HG03469 (cell line): Measurements from ENCODE around the gene NBPF3.
A peak's percentile ranks its signal among the peaks of the same experiment; 100 is the strongest.
"Not testable (repeated sequence)": the region's sequence is repeated elsewhere in the genome, so short reads cannot be mapped to it uniquely, and the experiment has no call there.

Source experiments
- ATAC-seq: cut with Tn5 transposase; IDR thresholded peaks from one replicate; pipeline ENCODE4 v1.9.1; 2021; ENCODE audit warnings: mild to moderate bottlenecking, moderate library complexity, moderate number of reproducible peaks; ENCODE audit not compliant: unreplicated experiment

Gene NBPF3

GRCh38 chr1:21439721-21440629, at the start of gene NBPF3:
Gene NBPF3, plus strand, starts transcription at chr1:21440137. Its CDS starts 4,950 bp downstream, at chr1:21445087.
- peak; percentile 75 for ATAC-seq

DNA sequence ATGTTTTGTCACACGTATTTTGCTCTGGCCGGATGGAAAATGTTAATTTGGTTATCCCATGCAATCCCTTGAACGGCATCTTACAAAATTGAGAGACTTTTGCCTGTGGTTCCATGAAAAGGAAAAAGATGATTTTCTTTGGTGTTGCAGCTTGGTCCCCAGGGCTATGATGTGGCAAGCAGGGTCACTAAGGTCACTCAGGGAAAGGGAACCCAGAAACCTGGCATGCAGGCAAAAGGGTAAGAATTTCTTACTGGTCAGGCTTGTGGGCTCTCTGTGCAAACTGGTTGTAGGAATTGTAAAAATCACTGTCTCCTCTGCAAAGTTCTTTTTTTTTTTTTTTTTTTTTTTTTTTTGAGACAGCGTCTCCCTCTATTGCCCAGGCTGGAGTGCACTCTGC, 48.4 kb upstream of the NBPF3 start:
- no peak for ATAC-seq

GRCh38 chr1:21392587-21393263, 47.2 kb upstream of the NBPF3 start:
- ATAC-seq, result no peak

GRCh38 chr1:21396516-21396915, 43.4 kb upstream of the NBPF3 start:
- no peak for ATAC-seq

GRCh38 chr1:21397813-21398188, 42.1 kb upstream of the NBPF3 start:
- no peak for ATAC-seq

DNA sequence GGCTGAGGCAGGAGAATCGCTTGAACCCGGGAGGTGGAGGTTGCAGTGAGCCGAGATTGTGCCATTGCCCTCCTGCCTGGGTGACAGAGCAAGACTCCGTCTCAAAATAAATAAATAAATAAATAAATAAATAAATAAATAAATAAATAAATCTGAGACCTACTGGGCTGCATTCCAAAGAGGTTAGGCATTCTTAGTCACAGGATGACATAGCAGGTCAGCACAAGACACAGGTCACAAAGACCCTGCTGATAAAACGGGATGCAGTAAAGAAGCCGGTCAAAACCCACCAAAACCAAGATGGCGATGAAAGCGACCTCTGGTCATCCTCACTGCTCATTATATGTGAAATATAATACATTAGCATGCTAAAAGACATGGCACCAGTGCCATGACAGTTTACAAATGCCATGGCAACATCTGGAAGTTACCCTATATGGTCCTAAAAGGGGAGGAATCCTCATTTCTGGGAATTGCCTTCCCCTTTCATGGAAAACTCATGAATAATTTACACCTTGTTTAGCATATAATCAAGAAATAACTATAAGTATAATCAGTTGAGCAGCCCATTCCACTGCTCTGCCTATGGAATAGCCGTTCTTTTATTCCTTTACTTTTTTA, 38.1 kb upstream of the NBPF3 start:
- ATAC-seq, result not testable (repeated sequence)

DNA sequence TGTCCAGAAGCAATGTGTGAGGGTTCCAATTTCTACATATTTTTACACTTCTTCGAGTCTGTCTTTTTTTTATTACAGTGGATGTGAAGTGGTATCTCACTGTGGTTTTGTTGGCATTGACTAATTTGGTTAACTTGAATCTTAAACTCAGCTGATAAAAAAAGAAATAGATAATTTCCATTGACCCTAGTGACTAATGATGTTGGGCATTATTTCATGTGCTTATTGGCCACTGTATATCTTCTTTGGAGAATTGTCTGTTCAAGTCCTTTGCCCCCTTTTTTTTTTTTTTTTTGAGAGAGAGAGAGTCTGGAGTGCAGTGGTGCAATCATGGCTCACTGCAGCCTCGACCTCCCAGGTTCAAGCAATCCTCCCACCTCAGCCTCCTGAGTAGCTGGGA, 33.3 kb upstream of the NBPF3 start:
- no peak for ATAC-seq

DNA sequence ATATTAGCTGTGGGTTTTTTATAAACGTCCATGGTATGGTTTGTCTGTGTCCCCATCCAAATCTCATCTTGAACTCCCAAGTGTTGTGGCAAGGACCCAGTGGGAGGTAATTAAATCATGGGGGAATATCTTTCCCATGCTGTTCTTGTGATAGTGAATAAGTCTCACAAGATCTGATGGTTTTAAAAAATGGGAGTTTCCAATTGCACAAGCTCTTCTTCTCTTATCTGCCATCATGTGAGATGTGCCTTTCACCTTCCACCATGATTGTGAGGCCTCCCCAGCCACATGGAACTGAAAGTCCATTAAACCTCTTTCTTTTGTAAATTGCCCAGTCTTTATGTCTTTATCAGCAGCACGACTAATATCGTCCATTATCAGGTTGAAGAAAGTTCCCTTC, 30.0 kb upstream of the NBPF3 start:
- not testable (repeated sequence) for ATAC-seq

GRCh38 chr1:21414015-21414414, 25.9 kb upstream of the NBPF3 start:
- ATAC-seq, result no peak

GRCh38 chr1:21420378-21420777, 19.6 kb upstream of the NBPF3 start:
- ATAC-seq, result not testable (repeated sequence)

- not testable (repeated sequence) for ATAC-seq
Observed at GRCh38 chr1:21421307-21421706, 18.6 kb upstream of the NBPF3 start.

DNA sequence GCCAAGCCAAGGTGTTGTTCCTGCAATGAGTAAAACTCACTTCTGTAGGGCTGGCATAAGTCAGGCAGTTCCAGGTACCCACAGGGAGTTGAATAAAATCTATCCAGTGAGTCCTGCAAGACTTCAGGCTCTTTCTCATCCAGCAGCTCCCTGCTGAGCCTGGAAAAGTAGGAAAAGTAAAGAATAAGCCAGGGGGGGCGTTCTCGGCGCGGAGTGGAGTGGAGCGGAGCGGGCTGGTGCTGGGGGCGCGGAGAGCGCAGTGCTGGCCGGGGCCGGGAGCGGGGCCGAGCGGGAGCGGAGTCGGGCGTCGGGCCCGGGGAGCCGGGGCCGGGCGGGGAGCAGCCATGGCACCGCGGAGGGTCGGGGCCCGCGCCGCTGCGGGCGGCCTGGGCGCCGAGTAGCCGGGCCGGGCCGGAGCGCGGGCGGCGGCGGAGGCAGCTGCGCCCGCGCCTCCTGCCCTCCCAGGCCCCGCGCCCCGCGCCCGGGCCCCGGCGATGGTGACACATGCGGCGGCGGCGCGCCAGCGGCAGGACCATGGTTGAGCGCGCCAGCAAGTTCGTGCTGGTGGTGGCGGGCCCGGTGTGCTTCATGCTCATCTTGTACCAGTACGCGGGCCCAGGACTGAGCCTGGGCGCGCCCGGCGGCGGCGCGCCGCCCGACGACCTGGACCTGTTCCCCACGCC, 12.0 kb upstream of the NBPF3 start:
- ATAC-seq, result not testable (repeated sequence)

GRCh38 chr1:21428481-21429073, 11.4 kb upstream of the NBPF3 start:
- ATAC-seq, result not testable (repeated sequence)

- ATAC-seq, result not testable (repeated sequence)
Observed at GRCh38 chr1:21429210-21429609, 10.7 kb upstream of the NBPF3 start.

DNA sequence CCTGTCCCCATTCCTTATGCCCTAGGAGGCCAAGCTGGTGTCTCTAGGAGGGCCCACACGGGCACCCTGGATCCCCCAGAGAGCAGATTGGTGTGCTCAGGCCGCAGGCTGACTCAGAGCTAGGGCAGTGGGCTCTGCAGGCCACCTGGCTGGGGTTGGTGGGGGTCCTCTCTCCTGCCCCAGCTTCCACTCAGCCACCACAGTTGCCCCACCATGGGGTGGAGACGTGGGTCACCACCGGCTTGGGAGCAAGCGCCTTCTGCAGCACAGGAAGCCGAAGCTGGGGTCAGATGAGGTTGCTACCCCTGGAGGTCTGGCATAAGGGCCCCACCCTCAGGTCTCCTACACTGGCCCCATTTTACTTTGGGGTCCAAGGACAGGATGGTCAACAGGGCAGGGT, 9.1 kb upstream of the NBPF3 start:
- not testable (repeated sequence) for ATAC-seq

GRCh38 chr1:21434394-21434793, 5.5 kb upstream of the NBPF3 start:
- no peak for ATAC-seq

GRCh38 chr1:21435646-21436487, 4.1 kb upstream of the NBPF3 start:
- no peak for ATAC-seq

DNA sequence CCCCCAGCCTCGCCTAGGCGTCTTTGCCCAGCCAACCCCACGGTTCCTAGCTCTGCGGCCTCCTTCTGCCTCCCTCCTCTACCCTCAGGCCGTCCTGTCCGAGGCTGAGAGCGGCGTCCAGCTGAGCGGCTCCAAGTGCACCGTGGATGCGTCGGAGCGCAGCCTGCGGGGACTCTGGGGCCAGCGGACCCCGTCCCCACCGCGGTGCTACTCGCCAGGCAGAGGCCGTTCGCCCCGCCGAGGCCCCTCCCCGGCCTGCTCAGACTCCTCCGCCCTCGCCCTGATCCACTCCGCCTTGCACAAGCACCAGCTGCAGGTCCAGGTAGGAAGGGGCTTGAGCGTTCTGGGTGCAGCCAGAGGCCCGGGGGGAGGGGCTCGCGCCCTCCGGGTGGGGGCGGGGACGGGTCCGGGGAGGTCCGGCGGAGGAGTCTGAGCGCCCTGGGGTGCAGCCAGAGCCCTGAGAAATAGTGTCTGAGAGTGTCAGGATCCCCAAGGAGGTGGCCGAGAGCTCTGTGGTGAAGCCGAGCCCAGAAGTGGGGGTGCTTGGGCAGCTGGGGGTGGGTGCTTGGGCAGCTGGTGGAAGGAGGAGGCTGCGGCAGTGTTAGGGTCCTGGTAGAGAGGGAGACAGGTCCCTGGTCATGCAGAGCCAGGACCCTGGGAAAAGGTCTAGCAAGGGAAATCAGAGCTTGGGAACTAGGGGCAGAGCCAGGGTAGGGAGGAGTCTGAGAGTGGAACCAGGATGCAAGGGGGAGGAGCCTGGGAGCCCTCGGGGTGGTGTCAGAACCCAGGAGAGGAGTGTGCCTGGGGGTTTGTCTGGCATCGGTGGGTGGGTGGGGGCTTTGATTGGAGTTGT, 3.2 kb upstream of the NBPF3 start:
- no peak for ATAC-seq

DNA sequence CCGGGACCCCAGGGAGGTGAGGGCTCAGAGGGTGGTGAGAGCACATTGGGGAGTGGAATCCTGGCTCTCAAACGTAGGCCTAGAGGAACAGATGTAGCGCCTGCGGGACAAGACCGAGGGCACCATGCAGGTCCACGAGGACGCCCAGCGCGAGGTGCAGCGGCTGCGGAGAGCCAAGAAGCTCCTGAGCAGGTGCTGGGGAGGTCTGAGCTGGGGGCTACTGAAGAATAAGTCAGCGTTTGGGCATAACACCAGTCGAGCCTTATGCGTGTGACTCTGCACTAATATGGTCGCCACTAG, 2.6 kb upstream of the NBPF3 start:
- no peak for ATAC-seq
